Measurements from ENCODE around the gene CCDC15.
A peak's percentile ranks its signal among the peaks of the same experiment; 100 is the strongest.
"Not testable (repeated sequence)": the region's sequence is repeated elsewhere in the genome, so short reads cannot be mapped to it uniquely, and the experiment has no call there.

Gene CCDC15

DNA sequence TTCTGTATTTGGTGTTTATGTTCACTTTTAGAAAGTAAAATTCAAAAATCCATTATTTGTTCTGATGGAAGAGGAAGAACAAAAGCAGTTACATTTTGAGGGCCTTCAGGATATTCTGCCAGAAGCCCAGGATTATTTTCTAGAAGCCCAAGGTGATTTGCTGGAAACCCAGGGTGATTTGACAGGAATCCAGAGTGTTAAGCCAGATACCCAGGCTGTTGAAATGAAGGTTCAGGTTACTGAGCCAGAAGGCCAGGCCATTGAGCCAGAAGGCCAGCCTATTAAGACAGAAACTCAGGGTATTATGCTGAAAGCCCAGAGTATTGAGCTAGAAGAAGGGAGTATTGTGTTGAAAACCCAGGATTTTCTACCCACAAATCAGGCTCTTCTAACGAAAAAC, 33.1 kb downstream of the CCDC15 start:
- no peak for DNase-seq (ENCODE audit: low read depth in 2 of 3, low spot score in 2 of 3)

DNA sequence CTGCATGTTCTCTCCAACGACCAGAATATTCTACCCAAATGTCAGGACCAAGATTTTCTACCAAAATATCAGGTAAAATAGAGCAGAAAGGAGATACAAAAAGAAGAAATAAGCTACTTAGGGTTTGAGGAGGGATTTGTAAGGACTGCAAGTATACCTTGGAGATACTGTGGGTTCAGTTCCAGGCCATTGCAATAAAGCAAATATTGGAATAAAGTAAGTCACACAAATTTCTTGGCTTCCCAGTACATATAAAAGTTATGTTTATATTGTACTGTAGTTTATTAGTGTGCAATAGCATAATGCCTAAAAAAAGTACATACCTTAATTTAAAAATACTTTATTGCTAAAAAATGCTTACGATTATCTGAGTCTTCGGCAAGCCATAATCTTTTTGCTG, 34.1 kb downstream of the CCDC15 start:
- no peak for DNase-seq (ENCODE audit: low read depth in 2 of 3, low spot score in 2 of 3)

DNA sequence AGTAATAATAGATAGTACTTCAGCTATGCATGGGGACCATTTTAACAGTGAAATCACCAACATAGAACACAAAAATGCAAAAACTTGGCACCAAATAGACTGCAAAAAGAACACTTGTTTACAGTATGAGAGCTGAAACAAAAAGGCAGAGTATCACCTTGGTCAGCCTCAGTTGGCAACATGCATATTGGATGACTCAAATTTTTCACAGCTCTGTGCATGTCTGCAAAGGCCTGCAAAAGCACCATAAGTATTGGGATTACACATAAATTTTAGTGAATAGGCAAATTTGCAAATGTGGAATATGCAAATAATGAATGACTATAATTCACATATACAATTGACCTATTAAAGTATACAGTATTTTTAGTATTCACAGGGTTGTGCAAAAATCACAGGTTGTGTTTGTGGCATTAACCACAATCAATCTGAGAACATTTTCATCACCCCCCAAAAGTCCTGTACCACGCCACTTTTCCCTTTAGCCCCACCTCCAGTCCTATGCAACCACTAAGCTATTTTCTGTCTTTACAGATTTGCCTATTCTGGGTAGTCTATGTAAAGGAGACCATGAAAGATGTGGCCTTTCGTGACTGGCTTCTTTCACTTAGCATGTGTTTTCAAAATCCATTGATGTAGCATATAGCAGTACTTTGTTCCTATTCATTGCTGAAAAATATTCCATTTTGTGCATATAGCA, 47.2 kb downstream of the CCDC15 start:
- DNase-seq (ENCODE audit: low read depth in 2 of 3, low spot score in 2 of 3): no peak

DNA sequence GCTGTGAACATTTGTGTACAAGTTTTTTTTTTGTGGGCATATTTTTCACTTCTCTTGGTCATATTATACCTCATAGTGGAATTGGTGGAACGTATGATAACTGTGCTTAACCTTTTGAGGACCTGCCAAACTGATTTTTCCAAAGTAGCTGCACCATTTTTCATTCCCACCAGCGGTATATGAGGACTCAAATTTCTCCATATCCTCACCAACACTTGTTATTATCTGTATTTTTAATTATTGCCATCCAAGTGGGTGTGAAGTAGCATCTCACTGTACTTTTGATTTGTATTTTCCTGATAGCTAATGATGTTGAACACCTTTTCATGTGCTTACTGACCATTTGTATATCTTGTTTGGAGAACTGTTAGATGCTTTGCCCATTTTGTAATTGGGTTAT, 47.8 kb downstream of the CCDC15 start:
- no peak for DNase-seq (ENCODE audit: low read depth in 2 of 3, low spot score in 2 of 3)

DNA sequence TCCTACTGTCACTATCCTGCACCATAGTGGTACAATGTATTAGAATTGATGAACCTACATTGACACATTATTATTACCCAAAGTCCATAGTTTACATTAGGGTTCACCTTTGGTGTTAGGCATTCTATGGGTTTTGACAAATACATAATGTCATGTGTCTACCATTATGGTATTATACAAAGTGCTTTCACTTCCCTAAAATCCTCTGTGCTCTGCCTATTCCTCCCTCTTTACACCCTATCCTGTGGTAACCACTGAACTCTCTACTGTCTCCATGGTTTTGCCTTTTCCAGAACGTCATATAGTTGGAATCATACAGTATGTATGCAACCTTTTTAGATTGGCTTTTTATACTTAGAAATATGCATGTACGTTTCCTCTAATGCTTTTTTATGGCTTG, 51.5 kb downstream of the CCDC15 start:
- no peak for DNase-seq (ENCODE audit: low read depth in 2 of 3, low spot score in 2 of 3)

DNA sequence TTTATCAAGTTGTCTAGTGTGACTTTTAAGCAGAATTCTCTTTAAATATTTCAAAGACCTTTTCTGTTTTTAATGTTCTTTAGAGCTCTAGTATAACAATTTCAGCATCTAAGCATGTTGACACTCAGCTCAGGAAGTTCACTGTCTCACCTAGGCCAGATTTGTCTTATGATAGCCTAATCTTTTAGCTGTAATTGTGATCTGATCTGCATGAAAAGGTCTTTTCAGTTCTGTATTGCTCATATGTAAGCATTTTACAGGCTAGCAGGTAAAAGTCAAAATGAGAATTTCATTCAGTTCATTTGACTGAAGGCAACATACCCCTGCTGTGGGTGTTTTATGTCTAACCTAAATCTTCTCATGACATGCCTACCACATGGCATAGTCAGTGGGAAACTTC, 62.4 kb downstream of the CCDC15 start:
- no peak for DNase-seq (ENCODE audit: low read depth in 2 of 3, low spot score in 2 of 3)

DNA sequence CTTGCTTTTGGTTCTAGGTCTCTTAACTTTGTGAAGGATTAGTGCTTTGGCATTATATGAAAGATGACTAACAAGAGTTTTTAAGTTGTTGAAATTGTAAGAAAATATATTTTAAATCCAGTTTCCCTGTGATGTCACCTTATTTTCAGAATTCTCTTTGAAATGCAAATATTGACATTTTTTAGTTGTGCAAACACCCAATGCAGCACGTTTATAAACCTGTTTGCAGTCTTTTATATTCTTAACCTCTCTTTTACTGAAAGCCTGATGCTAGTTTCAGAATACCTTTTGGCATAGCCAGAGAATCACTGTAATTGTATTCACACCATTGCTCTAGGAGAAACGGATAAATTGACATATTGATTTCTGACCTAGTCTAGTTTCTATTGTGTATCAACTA, 66.3 kb downstream of the CCDC15 start:
- no peak for DNase-seq (ENCODE audit: low read depth in 2 of 3, low spot score in 2 of 3)

DNA sequence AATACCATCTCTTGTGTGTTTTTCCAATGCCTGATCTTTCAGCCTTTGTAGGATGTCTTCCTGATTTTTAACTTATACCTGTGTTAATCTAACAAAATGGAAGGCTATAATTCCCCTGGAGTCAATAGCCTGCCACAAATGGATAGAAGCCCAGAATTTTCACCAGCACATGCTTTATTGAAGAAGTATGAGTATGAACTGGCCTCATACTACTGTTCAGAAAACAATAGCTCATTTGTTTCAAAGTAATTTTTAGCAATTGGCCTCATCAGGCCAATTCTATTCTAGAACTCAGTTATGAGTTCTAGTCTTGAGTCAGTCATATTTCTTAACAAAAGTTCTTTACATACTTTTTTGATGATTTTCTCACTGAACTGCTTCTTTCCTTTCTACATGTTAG, 68.5 kb downstream of the CCDC15 start:
- DNase-seq (ENCODE audit: low read depth in 2 of 3, low spot score in 2 of 3): no peak

DNA sequence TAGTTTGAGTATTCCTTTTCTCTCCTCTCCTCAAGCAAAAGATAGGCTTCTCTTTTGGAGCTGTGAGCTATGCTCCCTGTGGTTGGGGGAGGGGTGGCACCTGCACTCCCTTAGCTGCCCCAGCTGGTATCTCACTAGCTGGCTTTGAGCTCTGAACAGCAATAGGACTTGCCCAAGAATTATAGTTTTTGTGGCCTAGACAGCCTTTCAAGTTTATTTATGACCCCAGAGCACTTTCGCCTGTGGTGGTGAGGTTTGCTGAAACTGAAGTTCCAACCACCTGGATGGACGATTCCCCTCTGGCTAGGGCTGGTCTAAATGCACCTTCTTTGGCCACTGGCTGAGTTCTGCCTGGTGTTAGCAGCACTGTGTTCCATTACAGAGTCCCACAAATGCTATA, 72.0 kb downstream of the CCDC15 start:
- no peak for DNase-seq (ENCODE audit: low read depth in 2 of 3, low spot score in 2 of 3)

DNA sequence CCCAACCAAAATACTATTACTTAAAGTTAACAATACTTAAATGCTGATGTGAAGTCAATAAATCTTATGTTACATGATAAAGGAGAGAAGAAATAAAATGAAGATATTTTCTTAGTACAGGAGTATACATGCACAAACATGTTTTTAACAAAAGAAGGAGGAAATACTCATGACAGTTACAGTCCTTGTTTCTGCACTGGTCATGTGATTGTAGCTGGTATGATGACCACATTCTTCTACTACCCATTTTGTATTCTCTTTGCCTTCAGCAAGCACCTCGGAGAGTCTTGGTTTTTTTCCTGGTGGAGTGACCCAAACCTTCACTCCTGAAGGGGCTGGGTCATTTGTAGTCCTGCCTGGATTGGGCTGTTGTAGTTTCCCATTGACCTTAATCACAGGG, 75.4 kb downstream of the CCDC15 start:
- DNase-seq (ENCODE audit: low read depth in 2 of 3, low spot score in 2 of 3): not testable (repeated sequence)

DNA sequence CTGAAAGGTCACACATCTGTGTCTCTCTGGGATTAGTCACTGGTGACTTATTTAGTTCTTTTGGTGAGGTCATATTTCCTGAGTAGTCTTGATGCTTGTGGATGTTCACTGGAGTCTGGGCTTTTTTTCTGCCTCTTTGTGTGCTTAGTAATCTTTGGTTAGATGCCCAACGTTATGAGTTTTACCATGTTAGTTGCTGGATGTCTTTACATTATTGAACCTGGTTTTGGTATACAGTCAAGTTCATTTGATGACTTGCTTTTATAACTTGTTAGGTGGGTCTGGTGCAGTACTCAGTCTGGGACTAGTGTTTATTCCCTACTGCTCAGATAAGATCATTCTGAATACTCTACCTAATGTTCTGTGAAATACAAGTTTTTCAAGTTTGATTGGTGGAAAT, 82.9 kb downstream of the CCDC15 start:
- no peak for DNase-seq (ENCODE audit: low read depth in 2 of 3, low spot score in 2 of 3)

DNA sequence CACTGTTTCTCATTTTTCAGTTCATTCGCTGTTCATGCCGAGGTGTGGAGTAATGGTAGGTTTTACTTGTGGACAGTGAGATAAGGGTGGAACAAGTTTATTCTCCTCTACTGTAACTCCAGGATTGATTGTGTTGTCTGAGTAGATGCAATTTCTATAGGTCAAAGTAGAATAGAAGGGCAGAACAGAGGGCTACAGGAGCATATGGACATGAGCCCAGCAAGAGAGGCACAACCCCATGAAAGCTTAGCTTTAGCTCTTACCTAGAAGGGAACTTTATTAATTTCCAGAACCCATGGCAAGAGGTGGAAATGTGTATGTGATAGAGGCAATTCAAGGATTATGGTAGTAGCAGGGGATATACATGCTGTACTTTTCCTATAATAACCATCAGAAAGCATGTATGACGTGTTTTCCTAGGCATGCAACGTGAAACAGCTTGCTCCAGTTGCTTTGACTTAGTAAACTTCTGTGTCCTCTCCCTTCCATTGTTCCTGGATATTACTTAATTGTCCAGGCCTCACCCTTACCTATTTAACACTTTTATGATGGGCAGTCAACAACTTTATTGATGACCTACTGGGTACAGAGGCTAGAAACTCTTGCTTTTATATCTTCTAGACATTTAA, 95.3 kb downstream of the CCDC15 start:
- DNase-seq (ENCODE audit: low read depth in 2 of 3, low spot score in 2 of 3): no peak

DNA sequence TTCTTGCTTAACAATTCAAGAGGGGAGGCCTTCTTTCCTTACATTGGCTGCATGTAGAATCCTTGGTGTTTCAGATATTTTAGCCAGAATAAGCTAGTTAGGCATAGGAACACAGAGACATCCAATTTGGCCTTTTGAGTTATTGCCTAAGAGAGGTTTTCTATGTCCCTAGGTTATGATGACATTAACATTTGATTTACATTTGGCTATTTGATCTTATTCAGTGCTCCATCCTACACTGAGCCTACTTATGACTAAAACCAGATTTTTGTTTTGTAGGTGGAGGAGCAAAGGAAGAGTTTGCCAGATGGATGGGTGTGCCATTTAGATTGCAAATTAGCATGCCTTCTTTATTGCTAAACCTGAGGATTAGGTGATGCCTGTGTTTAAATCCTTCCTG, 98.0 kb downstream of the CCDC15 start:
- DNase-seq (ENCODE audit: low read depth in 2 of 3, low spot score in 2 of 3): no peak

DNA sequence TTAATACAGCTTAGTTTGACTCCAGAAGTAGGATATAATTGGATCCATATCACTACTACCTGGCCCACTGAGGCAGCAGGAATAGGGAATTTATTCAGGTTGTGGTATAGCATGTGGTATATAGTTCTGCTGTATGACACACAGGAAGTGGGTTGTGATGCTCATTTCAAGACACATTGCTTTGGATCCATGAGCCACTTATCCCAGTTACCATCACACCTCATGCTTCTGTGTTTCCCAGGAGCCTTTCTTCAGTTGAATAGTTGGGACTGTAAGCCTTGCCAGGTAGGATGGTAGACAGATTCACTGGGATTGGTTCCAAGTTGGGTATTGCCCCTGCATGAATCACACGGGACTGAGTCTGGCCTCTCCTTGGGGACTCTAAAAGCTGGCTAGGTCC, 99.2 kb downstream of the CCDC15 start:
- no peak for DNase-seq (ENCODE audit: low read depth in 2 of 3, low spot score in 2 of 3)

DNA sequence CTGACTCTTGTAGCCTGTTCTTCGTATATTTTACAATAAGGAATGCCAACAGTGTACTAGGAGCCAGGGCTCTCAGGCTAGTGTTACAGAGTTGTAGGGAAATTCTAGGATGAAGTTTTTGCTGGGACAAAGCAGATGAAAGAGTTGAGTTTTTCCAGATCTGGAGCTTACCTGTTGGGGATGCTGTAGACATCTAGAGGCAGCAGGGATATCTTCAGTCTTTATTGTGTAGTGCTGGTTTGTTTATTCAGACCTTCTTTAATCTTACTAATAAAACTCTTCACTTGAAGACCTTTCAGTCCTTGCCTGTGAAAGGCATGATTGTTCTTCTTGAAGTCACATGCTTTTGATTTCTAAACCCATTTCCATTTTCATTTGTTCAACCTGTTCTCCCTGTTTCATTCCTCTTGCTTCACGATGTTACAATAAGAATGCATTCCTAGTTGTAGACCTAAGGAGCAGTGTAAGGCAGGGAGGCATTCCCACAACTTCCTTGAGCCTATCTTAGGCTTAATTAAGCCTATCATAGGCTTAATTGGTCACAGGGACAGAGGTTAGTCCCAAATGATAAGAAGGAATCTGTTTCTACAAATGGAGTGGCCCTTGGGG, 101.2 kb downstream of the CCDC15 start:
- DNase-seq (ENCODE audit: low read depth in 2 of 3, low spot score in 2 of 3): no peak

DNA sequence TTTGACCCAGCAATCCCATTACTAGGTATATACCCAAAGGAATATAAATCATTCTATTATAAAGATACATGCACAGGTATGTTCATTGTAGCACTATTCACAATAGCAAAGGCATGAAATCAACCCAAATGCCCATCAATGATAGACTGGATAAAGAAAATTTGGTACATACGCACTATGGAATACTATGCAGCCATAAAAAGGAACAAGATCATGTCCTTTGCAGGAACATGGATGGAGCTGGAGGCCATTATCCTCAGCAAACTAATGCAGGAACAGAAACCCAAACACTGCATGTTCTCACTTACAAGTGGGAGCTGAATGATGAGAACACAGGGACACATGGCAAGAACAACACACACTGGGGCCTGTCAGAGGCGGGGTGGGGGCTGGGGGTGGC, 102.1 kb downstream of the CCDC15 start:
- not testable (repeated sequence) for DNase-seq (ENCODE audit: low read depth in 2 of 3, low spot score in 2 of 3)

DNA sequence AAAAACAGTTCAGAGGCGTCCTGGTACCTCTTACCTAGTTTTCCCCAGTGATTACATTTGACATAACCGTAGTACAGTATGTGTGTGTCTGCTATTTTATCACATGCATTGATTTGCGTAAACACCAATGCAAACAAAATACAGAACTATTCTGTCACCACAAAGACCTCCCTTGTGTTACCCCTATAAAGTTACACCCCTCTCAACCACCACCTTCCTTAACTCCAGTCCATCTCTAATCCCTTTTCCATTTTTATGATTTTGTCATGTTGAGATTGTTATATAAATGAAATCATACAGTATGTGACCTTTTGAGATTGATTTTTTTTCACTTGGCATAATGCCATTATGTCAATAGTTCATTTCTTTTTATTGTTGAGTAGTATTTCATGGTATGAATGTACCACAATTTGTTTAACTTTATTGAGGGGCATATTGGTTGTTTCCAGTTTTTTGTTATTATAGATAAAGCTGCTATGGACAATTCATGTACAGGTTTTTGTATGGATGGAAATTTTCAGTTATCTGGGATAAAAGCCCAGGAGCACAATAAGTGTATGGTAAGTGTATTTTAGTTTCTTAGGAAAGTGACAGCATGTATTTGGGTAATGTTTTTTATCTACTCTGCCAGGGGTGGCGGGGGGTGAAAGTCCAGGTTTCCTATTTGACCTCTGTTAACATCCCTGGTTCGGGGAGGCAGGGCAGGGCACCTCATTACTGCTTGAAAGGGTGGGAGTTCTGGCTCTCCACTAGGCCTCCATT, 103.1 kb downstream of the CCDC15 start:
- no peak for DNase-seq (ENCODE audit: low read depth in 2 of 3, low spot score in 2 of 3)

DNA sequence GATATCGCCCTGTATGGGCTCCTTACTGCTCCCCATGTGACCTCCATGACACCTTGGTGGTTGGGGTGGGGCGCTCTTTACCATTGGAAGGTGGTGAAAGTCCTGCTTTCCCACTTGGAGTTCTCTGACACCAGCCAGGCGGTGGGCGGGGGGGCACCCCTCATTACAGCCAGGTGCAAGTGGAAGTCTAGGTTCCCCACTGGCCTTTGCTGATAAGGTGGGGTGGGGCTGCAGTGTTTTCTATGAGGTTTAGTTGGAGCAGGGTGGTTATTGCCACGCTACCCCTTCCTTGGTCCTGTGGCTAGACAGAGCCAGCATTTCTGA, 103.7 kb downstream of the CCDC15 start:
- no peak for DNase-seq (ENCODE audit: low read depth in 2 of 3, low spot score in 2 of 3)

DNA sequence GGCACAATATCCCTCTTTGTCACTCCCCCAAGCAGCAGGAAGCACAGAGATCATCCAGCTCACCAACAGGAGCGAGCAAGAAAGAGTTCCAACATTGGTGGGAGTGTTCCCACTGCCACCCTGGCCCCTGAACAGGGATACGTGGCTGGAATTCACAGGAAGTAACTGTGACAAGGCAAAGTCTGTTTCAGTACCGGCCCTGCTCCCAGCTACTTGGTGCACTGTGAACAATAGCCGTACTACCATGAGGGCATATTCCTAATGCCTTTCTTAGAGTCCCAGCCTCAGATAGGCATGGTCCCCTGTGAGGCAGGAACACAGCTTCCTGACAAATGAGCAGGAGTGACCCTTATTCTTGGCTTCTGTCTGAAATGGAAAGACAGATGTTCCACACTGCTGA, 107.3 kb downstream of the CCDC15 start:
- no peak for DNase-seq (ENCODE audit: low read depth in 2 of 3, low spot score in 2 of 3)

DNA sequence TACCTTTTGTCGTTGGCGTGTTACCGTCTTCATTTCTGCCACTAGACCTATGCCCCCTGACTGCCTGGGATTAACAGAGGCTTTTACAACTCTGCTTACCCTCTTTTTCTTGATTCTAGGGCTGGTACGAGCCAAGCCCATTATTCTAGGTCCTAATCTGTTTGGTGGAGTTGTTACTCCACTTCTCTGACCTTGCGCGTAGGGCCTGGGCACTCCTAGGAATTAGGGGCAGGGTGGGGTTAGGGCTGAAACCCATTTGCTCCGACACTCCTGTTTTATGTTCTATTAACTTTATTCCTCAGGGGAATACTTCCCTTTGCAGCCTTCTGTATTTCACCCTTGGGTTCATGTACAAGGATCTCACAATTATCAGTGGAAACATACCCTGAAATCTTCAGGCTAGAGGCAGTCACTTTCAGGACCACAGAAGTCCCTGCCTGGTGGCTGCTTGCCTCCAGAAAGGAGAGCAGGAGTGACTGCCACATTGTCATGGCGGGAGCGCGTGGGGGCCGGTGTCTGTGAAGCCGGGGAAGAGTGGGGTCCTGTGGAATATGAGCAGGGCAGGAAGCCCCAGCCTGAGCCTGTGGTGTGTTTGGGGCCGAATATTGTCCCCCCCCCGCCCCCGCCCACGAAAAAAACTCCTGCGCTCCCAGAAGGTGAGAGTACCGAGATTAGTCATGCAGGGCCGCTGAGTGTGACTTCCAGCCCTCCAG, 108.4 kb downstream of the CCDC15 start:
- no peak for DNase-seq (ENCODE audit: low read depth in 2 of 3, low spot score in 2 of 3)

DNA sequence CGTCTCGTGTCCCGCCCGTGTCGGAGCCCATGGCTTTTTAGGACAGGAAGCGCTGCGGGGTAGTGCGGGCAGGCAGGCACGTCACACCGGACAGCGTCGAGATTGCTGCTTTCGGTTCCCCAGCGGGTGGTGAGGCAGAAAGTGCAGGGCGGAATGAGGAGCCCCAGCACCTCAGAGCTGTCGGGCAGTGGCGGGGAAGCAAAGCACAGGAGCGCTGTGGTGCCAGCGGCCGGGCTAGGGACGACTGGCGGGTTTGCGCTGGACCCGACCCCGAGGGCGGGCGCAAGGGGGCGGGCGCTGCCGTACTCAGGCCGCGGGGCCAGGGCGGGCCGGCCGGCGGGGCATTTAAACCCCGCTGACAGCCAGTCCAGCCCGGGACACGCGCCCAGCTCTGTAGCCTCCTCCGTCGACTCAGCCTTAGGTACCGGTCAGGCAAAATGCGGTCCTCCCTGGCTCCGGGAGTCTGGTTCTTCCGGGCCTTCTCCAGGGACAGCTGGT, 109.0 kb downstream of the CCDC15 start, which contains the start of gene SLC37A2:
TSS of gene SLC37A2 (plus strand) at position 375 of the 498 bp plus-strand sequence. CDS start at position 438, 63 bp downstream.
- DNase-seq (ENCODE audit: low read depth in 2 of 3, low spot score in 2 of 3): peak in 1 of 3 experiments; percentile 42

Data from activated CD8-positive, alpha-beta memory T cell treated with anti-CD3 and anti-CD28 coated beads for 48 hours (primary cell).